ENCODE results near the gene C12orf60.

The C12orf60 gene

GRCh38 chr12:14779834-14780233, 23.6 kb upstream of the C12orf60 start:
- Histone ChIP-seq H3K9ac (ENCODE audit: low read depth, low read length) (no peak overlapping the region), H3K27ac (ENCODE audit: low read depth, low read length) (no peak overlapping the region), H3K9me3 (ENCODE audit: control insufficient read depth, insufficient read depth, low read length) (no peaks in the 10 kb centered on the region), H3K36me3 (ENCODE audit: control insufficient read depth, insufficient read depth, low read length) (peaks cover 6% of the 10 kb centered on the region; the same call in 1 of the 2 replicates), H3K27me3 (ENCODE audit: control insufficient read depth, insufficient read depth, low read length) (0 out of 2 replicates have a peak, but pooled peaks cover 4% of the 10 kb centered on the region), H3K4me3 (ENCODE audit: low read depth, low read length) (no peak overlapping the region), H3K4me1 (ENCODE audit: control insufficient read depth, insufficient read depth, low read length) (peaks cover 17% of the 10 kb centered on the region)

GRCh38 chr12:14780859-14781258, 22.6 kb upstream of the C12orf60 start:
- no peak overlapping the region for H3K4me3 ChIP-seq (ENCODE audit: low read depth, low read length)
- H3K9ac ChIP-seq (ENCODE audit: low read depth, low read length): no peak overlapping the region
- H3K36me3 ChIP-seq (ENCODE audit: control insufficient read depth, insufficient read depth, low read length): peaks cover 16% of the 10 kb centered on the region
- H3K9me3 ChIP-seq (ENCODE audit: control insufficient read depth, insufficient read depth, low read length): no peaks in the 10 kb centered on the region
- H3K27ac ChIP-seq (ENCODE audit: low read depth, low read length): no peak overlapping the region
- no peaks in the 10 kb centered on the region for H3K27me3 ChIP-seq (ENCODE audit: control insufficient read depth, insufficient read depth, low read length)
- peaks cover 11% of the 10 kb centered on the region for H3K4me1 ChIP-seq (ENCODE audit: control insufficient read depth, insufficient read depth, low read length)

- H3K27me3 ChIP-seq (ENCODE audit: control insufficient read depth, insufficient read depth, low read length): no peaks in the 10 kb centered on the region
- H3K4me1 ChIP-seq (ENCODE audit: control insufficient read depth, insufficient read depth, low read length): peaks cover 10% of the 10 kb centered on the region
- peaks cover 23% of the 10 kb centered on the region for H3K36me3 ChIP-seq (ENCODE audit: control insufficient read depth, insufficient read depth, low read length)
- H3K27ac ChIP-seq (ENCODE audit: low read depth, low read length): no peak overlapping the region
- H3K9ac ChIP-seq (ENCODE audit: low read depth, low read length): no peak overlapping the region
- no peak overlapping the region for H3K4me3 ChIP-seq (ENCODE audit: low read depth, low read length)
- H3K9me3 ChIP-seq (ENCODE audit: control insufficient read depth, insufficient read depth, low read length): no peaks in the 10 kb centered on the region
Measured at GRCh38 chr12:14781563-14781962, 21.9 kb upstream of the C12orf60 start.

- peaks cover 35% of the 10 kb centered on the region for H3K36me3 ChIP-seq (ENCODE audit: control insufficient read depth, insufficient read depth, low read length)
- H3K9me3 ChIP-seq (ENCODE audit: control insufficient read depth, insufficient read depth, low read length): no peaks in the 10 kb centered on the region
- H3K27ac ChIP-seq (ENCODE audit: low read depth, low read length): no peak overlapping the region
- no peak overlapping the region for H3K4me3 ChIP-seq (ENCODE audit: low read depth, low read length)
- no peaks in the 10 kb centered on the region for H3K27me3 ChIP-seq (ENCODE audit: control insufficient read depth, insufficient read depth, low read length)
- no peaks in the 10 kb centered on the region for H3K4me1 ChIP-seq (ENCODE audit: control insufficient read depth, insufficient read depth, low read length)
- H3K9ac ChIP-seq (ENCODE audit: low read depth, low read length): no peak overlapping the region
Measured at GRCh38 chr12:14782756-14783155, 20.7 kb upstream of the C12orf60 start.

GRCh38 chr12:14784471-14784870, 19.0 kb upstream of the C12orf60 start:
- peaks cover 52% of the 10 kb centered on the region for H3K36me3 ChIP-seq (ENCODE audit: control insufficient read depth, insufficient read depth, low read length)
- H3K9ac ChIP-seq (ENCODE audit: low read depth, low read length): no peak overlapping the region
- H3K4me3 ChIP-seq (ENCODE audit: low read depth, low read length): no peak overlapping the region
- no peaks in the 10 kb centered on the region for H3K27me3 ChIP-seq (ENCODE audit: control insufficient read depth, insufficient read depth, low read length)
- no peaks in the 10 kb centered on the region for H3K9me3 ChIP-seq (ENCODE audit: control insufficient read depth, insufficient read depth, low read length)
- H3K4me1 ChIP-seq (ENCODE audit: control insufficient read depth, insufficient read depth, low read length): no peaks in the 10 kb centered on the region
- no peak overlapping the region for H3K27ac ChIP-seq (ENCODE audit: low read depth, low read length)

- H3K4me3 ChIP-seq (ENCODE audit: low read depth, low read length): no peak overlapping the region
- no peaks in the 10 kb centered on the region for H3K4me1 ChIP-seq (ENCODE audit: control insufficient read depth, insufficient read depth, low read length)
- H3K27ac ChIP-seq (ENCODE audit: low read depth, low read length): no peak overlapping the region
- no peaks in the 10 kb centered on the region for H3K27me3 ChIP-seq (ENCODE audit: control insufficient read depth, insufficient read depth, low read length)
- H3K36me3 ChIP-seq (ENCODE audit: control insufficient read depth, insufficient read depth, low read length): peaks cover 63% of the 10 kb centered on the region
- H3K9ac ChIP-seq (ENCODE audit: low read depth, low read length): no peak overlapping the region
- no peaks in the 10 kb centered on the region for H3K9me3 ChIP-seq (ENCODE audit: control insufficient read depth, insufficient read depth, low read length)
Measured at GRCh38 chr12:14785568-14785967, 17.9 kb upstream of the C12orf60 start.

- no peak overlapping the region for H3K4me3 ChIP-seq (ENCODE audit: low read depth, low read length)
Measured at GRCh38 chr12:14795028-14795448, 8.4 kb upstream of the C12orf60 start.

GRCh38 chr12:14802247-14802646, 1.2 kb upstream of the C12orf60 start:
- Histone ChIP-seq H3K9me3 (ENCODE audit: control insufficient read depth, insufficient read depth, low read length) (no peaks in the 10 kb centered on the region), H3K27me3 (ENCODE audit: control insufficient read depth, insufficient read depth, low read length) (no peaks in the 10 kb centered on the region), H3K27ac (ENCODE audit: low read depth, low read length) (no peak overlapping the region), H3K4me3 (ENCODE audit: low read depth, low read length) (peak overlapping the region; percentile 85), H3K36me3 (ENCODE audit: control insufficient read depth, insufficient read depth, low read length) (peaks cover 38% of the 10 kb centered on the region), H3K9ac (ENCODE audit: low read depth, low read length) (peak overlapping the region; percentile 88), H3K4me1 (ENCODE audit: control insufficient read depth, insufficient read depth, low read length) (peaks cover 12% of the 10 kb centered on the region)

More at GRCh38 chr12:14795028-14795448, 8.4 kb upstream of the C12orf60 start:
- Histone ChIP-seq H3K36me3 (ENCODE audit: control insufficient read depth, insufficient read depth, low read length) (peaks cover 96% of the 10 kb centered on the region), H3K27me3 (ENCODE audit: control insufficient read depth, insufficient read depth, low read length) (no peaks in the 10 kb centered on the region), H3K27ac (ENCODE audit: low read depth, low read length) (no peak overlapping the region), H3K9ac (ENCODE audit: low read depth, low read length) (no peak overlapping the region), H3K4me1 (ENCODE audit: control insufficient read depth, insufficient read depth, low read length) (no peaks in the 10 kb centered on the region), H3K9me3 (ENCODE audit: control insufficient read depth, insufficient read depth, low read length) (no peaks in the 10 kb centered on the region)

- Histone ChIP-seq H3K4me1 (ENCODE audit: control insufficient read depth, insufficient read depth, low read length) (peaks cover 12% of the 10 kb centered on the region), H3K9ac (ENCODE audit: low read depth, low read length) (peak overlapping the region; percentile 88), H3K27ac (ENCODE audit: low read depth, low read length) (peak overlapping the region; percentile 78), H3K36me3 (ENCODE audit: control insufficient read depth, insufficient read depth, low read length) (peaks cover 34% of the 10 kb centered on the region), H3K27me3 (ENCODE audit: control insufficient read depth, insufficient read depth, low read length) (no peaks in the 10 kb centered on the region), H3K4me3 (ENCODE audit: low read depth, low read length) (peak overlapping the region; percentile 85), H3K9me3 (ENCODE audit: control insufficient read depth, insufficient read depth, low read length) (no peaks in the 10 kb centered on the region)
Measured at GRCh38 chr12:14802721-14803010, 804 bp upstream of the C12orf60 start.

GRCh38 chr12:14803830-14804160, 325 bp downstream of the C12orf60 start:
- Histone ChIP-seq H3K4me3 (ENCODE audit: low read depth, low read length) (peak overlapping the region; percentile 85), H3K4me1 (ENCODE audit: control insufficient read depth, insufficient read depth, low read length) (peaks cover 12% of the 10 kb centered on the region), H3K27ac (ENCODE audit: low read depth, low read length) (peak overlapping the region; percentile 81), H3K36me3 (ENCODE audit: control insufficient read depth, insufficient read depth, low read length) (peaks cover 23% of the 10 kb centered on the region), H3K9me3 (ENCODE audit: control insufficient read depth, insufficient read depth, low read length) (no peaks in the 10 kb centered on the region), H3K27me3 (ENCODE audit: control insufficient read depth, insufficient read depth, low read length) (no peaks in the 10 kb centered on the region), H3K9ac (ENCODE audit: low read depth, low read length) (peak overlapping the region; percentile 64)

- H3K9me3 ChIP-seq (ENCODE audit: control insufficient read depth, insufficient read depth, low read length): no peaks in the 10 kb centered on the region
- no peaks in the 10 kb centered on the region for H3K4me1 ChIP-seq (ENCODE audit: control insufficient read depth, insufficient read depth, low read length)
- H3K4me3 ChIP-seq (ENCODE audit: low read depth, low read length): no peak overlapping the region
- no peak overlapping the region for H3K9ac ChIP-seq (ENCODE audit: low read depth, low read length)
- H3K27me3 ChIP-seq (ENCODE audit: control insufficient read depth, insufficient read depth, low read length): no peaks in the 10 kb centered on the region
- H3K36me3 ChIP-seq (ENCODE audit: control insufficient read depth, insufficient read depth, low read length): no peaks in the 10 kb centered on the region
- H3K27ac ChIP-seq (ENCODE audit: low read depth, low read length): no peak overlapping the region
Measured at GRCh38 chr12:14810167-14810952, 6.9 kb downstream of the C12orf60 start.
